Middle frontal gyrus (tissue), 1 donor: Measurements from ENCODE around the gene RPL22L1.
"Not testable (repeated sequence)": the region's sequence is repeated elsewhere in the genome, so short reads cannot be mapped to it uniquely, and the experiment has no call there.

Experiments used
- DNase-seq: peaks from one replicate; pipeline ENCODE4 v3.0.0-alpha.2; 2015; ENCODE audit warnings: low spot score; ENCODE audit errors: extremely low spot score

RPL22L1 gene

DNA sequence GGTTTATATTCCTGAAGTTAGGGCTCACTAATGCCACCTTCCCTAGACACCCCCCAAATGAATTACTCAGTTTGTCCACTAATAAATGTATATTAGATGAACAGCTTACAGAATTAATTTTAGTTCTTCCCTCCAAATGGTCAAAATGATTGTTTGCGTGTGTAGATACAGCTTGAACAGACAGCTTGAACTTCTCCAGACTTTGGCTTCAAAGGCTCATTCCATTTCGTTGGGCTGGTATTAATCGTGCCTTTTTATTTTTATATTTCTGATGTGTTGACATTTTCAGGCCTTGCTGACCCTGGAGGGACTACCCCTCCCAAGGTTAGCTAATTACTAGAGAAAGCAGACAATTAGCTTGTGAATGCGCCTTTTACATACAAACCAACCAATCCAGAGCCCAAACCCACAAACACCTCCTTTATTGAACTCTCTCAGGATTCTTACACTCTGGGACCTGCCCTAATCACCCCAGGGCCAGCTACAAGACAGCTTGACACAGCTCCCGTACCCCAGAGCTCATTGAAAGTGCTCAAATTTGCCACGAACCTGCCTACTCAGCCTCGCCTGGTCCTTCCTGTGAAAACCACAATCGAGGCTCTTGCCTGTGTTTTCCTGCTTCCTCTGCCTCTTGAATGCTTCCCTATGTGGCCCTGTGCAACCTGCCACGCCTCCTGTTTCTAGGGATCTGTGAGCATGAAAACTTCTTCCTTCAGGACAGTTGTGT lies 40.3 kb downstream of the RPL22L1 start:
- DNase-seq = no peak

DNA sequence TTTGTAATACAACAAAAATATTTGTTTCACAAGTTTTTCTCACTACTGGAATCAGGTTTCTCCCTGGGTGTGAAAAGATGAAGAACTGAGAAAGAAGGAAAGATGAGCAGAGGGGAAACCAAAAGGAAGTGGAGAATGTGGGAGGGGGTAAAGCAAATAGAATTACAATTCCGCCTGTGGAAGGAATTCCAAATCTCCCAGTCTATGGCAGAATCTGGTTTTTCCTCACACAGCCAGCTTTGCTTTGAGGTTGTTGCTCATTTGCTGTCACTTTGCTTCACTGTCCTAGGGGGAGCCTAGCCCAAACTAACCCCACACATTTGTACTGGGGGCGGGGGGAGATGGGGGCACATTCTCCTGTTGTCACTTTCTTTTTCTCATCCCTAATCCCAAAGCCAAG lies 43.9 kb downstream of the RPL22L1 start:
- DNase-seq = no peak

DNA sequence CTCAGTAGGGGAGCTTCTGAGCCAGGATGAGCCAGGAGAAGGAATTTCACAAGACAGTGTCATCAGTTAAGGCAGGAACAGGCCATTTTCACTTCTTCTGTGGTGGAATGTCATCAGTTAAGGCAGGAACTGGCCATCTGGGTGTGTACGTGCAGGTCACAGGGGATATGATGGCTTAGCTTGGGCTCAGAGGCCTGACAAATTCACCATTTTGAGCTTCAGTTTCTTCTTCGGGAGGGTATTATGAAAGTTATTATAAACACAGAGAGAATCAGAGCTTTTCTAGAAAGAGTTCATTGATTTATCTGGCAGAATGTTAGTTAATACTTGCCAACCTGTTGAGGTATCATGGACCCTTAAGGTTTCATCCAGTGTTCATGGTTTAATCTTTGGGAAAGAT lies 46.4 kb downstream of the RPL22L1 start:
- DNase-seq = not testable (repeated sequence)

DNA sequence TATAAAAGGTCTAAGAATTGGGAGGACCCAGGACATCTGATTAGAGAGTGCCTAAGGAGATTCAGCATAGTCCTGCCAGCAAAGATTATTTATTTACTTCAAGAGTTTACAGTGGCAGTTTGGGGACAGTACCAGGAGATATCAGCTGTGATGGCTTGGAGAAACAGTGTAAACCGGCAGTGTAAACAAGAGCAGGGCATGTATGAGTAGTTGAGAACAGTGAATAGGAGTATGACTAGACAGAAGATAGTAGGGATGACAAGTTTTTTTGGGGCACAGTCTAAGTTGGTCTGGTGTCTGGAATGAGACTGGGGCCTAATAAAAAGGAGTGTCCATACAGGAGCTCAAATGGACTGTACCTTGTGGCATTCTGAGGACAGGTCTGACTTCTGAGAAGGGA lies 51.7 kb downstream of the RPL22L1 start:
- not testable (repeated sequence) for DNase-seq

DNA sequence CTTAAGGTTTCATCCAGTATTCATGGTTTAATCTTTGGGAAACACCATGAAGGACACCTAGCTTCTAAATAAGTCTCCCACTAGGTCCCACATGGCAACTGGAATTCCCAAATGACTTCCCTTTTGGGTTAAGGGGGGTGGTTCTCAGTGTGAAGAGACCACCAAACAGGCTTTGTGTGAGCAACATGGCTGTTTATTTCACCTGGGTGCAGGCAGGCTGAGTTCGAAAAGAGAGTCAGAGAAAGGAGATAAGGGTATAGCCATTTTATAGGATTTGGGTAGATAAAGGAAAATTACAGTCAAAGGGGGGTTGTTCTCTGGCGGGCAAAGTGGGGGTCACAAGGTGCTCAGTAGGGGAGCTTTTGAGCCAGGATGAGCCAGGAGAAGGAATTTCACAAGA lies 52.5 kb downstream of the RPL22L1 start:
- not testable (repeated sequence) for DNase-seq

DNA sequence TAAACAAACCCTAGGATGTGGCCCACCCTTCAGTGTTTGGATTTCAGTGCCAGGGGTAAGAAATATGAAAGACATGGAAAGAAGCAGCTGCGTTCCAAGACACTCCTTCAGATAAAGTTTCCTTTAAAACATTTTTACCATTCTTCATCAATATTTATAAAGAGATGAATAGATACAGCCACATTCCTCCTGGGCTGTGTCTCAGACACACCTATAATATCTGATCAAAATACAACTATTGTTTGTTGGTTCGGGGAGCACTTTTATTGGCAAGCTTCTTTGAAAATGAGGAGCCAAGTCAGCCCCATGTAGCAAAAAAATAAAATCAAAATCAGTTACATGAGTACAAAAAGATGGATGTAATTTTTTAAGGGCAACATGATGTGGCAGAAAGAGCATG lies 53.2 kb downstream of the RPL22L1 start:
- no peak for DNase-seq

DNA sequence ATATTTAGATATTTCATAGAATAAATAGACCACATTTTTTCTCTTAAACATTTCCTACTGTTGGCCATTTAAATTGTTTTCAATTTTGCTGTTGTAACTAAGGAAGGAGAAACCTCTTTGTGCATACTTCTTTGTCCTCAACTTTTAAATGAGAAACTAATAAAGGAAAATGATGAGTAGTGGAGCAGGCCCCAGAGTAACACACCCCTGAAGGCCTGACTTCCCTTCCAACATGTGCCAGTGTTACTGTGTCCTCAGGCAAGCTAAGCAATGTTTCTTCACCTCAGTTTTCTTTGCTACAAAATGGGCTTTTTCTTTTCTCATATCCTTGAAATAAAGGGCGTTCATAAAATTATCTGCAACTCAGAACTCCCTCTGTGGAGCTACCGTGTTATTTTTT lies 53.7 kb downstream of the RPL22L1 start:
- no peak for DNase-seq

DNA sequence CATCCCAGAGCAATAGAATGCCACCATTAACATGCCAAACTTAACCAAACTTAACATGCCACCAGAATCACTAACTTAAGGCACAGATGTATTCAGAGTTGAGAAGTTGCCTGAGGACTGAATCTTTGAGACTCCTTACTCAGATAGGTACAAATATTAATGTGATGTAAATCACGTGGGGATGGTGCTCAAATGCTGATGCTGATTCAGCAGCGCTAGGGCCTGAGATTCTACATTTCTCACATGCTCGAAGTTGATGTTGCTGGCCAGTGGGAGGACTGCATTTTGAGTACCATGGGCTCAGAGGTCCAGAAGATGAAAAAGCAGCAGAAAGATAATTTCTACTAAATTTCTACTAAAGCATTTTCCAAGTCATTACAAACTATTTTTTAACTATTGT lies 54.1 kb downstream of the RPL22L1 start:
- no peak for DNase-seq

DNA sequence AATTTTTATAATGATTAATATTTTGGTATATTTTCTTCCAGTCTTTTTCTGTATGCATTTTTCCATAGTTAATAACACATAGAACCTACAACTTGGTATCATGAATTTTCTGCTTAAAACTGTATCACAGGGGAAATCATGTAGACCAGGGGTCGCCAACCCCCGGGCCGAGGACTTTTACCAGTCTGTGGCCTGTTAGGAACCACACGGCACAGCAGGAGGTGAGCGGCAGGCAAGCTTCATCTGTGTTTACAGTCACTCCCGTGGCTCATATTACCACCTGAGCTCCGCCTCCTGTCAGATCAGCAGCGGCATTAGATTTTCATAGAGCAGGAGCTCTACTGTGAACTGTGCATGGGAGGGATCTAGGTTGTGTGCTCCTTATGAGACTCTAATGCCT lies 54.7 kb downstream of the RPL22L1 start:
- DNase-seq = no peak
